NCI-H446 (cell line): Measurements from ENCODE around the gene TUBGCP5.
"Not testable (repeated sequence)": the region's sequence is repeated elsewhere in the genome, so short reads cannot be mapped to it uniquely, and the experiment has no call there.

Source experiments
- DNase-seq, 2 experiments: peaks; one replicate each; lab custom pipeline; 2025; lab: John Stamatoyannopoulos, UW

The TUBGCP5 gene

GRCh38 chr15:23039143-23039916 lies at the start of gene TUBGCP5:
Gene TUBGCP5 (minus strand): TSS chr15:23039569. CDS start chr15:23039543, 26 bp downstream.
- DNase-seq: peak; percentile 86 to 98

DNA sequence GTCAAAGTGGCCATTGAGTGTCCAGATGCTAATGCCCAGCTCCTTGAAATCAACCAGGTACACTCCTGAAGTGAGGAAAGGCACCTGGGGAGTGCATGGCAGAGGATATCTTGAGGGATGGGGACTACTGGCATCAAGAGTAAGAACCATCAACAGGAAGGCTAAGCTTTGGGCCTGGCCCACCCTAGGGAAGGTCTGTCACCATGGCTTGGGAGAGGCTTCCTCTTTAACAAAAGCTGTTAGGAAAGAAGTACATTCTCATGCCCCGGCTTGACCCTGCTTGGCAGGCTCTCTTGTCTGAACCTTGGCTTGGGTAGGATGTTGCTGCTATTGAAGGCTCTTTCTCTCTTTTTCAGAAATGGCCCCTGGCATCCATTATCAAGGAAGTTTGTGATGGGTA lies 43.7 kb upstream of the TUBGCP5 start:
- no peak for DNase-seq

- DNase-seq: not testable (repeated sequence)
Measured at GRCh38 chr15:23081996-23082737, 42.8 kb upstream of the TUBGCP5 start.

GRCh38 chr15:23081271-23081670 lies 41.9 kb upstream of the TUBGCP5 start:
- DNase-seq: no peak

- DNase-seq: no peak
Measured at GRCh38 chr15:23079766-23080165, 40.4 kb upstream of the TUBGCP5 start.

DNA sequence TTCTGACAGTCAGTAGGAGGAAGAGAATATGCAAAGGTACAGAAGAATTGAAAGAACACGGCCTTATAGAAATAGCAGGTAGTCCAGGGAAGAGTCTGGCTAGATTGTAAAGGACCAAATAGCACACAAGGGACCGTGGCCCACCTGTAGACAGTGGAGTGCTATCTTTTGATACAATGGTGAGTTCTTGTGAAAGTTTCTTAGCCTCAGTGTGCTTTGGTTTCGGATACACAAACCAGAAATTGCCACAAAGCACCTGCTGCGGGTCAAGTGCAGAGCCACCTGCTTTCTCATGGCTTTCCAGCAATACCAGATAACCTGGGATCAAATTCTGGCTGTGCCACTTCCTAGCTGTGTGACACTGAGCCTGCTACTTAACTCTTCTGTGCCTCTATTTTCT lies 36.6 kb upstream of the TUBGCP5 start:
- no peak for DNase-seq

DNA sequence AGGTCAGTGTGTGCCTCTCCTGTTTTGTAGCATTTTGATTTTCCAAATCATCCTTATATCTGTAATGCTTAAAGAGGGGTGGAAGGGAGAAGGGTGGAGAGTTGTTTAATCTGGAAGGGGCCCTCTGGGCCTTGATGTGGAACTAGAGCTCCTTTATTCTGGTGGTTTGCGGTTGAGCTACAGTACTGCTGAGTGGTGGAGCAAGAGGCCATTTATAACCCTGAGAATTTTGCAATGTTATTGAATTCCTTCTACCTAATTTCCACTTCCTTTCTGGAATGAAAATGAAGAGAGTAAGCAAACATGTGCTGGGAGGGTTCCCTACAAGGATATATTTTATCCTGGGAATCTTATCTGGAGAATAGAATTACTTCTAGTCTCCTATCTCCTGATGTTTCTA lies 35.3 kb upstream of the TUBGCP5 start:
- DNase-seq: no peak

- no peak for DNase-seq
Measured at GRCh38 chr15:23073890-23074646, 34.7 kb upstream of the TUBGCP5 start.

GRCh38 chr15:23072633-23073032 lies 33.3 kb upstream of the TUBGCP5 start:
- no peak for DNase-seq

- DNase-seq: no peak
Measured at GRCh38 chr15:23069496-23070166, 30.3 kb upstream of the TUBGCP5 start.

- DNase-seq: no peak
Measured at GRCh38 chr15:23067416-23067815, 28.0 kb upstream of the TUBGCP5 start.

GRCh38 chr15:23065836-23066235 lies 26.5 kb upstream of the TUBGCP5 start:
- no peak for DNase-seq

DNA sequence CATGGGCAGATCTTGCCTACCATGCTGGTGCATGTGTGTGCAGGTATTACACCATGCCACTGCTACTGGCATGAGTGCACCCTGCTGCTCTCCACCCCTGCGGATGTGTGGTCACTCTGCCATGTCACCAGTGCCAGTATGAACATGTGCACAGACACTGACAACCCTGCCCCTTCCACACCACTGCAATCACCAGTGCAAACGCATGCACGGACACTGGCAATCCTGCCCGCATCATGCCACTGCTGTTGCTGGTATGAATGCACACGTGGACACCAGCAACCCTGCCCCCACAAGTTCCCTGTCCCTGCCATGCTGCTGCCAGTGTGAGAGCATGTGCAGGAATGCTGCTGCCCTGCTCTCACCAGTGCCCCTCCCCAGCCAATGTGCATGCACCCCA lies 24.8 kb upstream of the TUBGCP5 start:
- no peak for DNase-seq

GRCh38 chr15:23057707-23058106 lies 18.3 kb upstream of the TUBGCP5 start:
- DNase-seq: no peak

DNA sequence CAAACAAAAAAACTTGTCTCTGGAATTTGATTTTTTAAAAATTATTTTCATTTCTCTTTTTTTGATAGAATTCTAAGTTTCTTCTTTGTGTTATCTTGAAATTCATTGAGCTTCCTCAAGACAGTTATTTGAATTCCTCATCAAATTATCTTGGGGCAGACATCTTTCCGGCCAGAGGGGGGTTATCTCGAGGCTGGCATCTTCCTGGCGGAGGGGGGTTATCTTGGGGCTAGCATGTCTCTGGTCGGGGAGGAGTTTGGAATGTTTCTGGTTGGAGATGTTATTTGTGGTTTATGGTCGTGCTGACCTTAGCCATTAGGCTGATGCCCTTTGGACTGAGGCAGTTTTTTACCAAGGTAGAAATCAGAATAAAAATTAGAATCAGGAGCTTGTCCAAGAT lies 15.9 kb upstream of the TUBGCP5 start:
- no peak for DNase-seq

- no peak for DNase-seq
Measured at GRCh38 chr15:23052522-23052921, 13.2 kb upstream of the TUBGCP5 start.

DNA sequence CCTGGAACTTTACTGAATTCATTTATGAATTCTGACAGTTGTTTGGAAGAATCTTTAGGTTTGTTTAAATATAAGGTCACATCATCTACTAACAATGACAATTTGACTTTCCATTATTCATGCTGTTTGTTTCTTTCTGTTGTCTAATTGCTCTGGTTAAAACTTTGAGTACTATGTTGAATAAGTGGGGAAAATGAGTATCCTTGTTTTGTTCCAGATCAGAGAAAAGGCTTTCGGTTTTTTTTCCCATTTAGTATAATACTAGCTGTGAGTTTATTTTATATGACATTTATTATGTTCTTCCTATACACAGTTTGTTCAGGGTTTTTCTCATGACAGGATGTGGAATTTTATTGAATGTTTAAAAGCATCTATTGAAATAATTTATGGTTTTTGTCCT lies 11.3 kb upstream of the TUBGCP5 start:
- no peak for DNase-seq

DNA sequence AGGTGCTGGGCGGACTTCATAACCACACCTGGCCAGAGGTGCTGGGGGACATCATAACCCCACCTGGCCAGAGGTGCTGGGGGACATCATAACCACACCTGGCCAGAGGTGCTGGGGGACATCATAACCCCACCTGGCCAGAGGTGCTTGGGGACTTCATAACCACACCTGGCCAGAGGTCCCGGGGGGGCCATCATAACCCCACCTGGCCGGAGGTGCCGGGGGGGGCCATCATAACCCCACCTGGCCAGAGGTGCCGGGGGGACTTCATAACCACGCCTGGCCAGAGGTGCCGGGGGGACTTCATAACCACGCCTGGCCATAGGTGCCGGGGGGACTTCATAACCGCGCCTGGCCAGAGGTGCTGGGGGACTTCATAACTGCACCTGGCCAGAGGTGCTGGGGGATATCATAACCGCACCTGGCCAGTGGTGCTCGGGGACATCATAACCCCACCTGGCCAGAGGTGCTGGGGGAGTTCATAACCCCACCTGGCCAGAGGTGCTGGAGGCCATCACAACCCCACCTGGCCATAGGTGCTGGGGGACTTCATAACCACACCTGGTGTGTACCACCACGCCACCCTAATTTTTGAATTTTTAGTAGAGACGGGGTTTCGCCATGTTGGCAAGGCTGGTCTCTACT lies 10.7 kb upstream of the TUBGCP5 start:
- DNase-seq: no peak

DNA sequence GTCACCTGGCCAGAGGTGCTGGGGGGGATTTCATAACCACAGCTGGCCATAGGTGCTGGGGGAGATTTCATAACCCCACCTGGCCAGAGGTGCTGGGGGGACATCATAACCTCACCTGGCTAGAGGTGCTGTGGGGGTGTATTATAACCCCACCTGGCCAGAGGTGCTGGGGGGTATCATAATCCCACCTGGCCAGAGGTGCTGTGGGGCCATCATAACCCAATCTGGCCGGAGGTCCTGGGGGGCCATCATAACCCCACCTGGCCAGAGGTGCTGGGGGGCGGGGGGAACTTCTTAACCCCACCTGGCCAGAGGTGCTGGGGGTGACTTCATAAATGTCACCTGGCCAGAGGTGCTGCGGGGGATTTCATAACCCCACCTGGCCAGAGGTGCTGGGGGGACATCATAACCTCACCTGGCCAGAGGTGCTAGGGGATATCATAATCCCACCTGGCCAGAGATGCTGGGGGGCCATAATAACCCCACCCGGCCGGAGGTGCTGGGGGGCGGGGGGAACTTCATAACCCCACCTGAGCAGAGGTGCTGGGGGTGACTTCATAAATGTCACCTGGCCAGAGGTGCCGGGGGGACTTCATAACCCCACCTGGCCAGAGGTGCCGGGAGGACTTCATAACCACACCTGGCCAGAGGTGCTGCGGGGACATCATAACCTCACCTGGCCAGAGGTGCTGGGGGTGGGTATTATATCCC lies 9.4 kb upstream of the TUBGCP5 start:
- DNase-seq: not testable (repeated sequence)

DNA sequence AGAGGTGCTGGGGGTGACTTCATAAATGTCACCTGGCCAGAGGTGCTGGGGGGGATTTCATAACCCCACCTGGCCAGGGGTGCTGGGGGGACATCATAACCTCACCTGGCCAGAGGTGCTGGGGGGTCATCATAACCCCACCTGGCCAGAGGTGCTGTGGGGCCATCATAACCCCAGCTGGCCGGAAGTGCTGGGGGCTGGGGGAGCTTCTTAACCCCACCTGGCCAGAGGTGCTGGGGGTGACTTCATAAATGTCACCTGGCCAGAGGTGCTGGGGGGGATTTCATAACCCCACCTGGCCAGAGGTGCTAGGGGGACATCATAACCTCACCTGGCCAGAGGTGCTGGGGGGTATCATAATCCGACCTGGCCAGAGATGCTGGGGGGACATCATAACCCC lies 4.6 kb upstream of the TUBGCP5 start:
- DNase-seq: not testable (repeated sequence)

GRCh38 chr15:23043535-23043934 lies 4.2 kb upstream of the TUBGCP5 start:
- DNase-seq: not testable (repeated sequence)
